Measurements from ENCODE around the gene ADGRL2.

DNA sequence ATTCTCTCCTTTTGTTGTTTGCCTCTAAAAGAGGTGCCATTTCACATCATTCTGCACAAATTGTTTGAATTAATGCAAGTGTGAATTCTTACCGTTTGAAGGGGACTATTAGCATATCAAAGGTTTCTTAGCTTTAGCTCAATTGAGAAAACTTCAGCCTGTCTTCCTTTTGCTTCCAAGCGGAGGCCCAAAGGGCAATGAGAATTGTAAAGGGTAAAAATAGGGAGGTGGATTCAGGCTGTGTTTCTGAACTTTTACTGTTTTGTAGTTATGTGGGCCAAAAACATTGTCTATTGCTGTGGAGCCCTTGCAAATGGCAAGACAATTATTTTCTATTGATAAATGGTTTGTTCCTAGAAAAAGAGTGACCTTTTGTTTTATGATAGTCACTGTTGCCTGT is 3.6 kb downstream of the ADGRL2 start:
- TF ChIP-seq, protein P1, sequence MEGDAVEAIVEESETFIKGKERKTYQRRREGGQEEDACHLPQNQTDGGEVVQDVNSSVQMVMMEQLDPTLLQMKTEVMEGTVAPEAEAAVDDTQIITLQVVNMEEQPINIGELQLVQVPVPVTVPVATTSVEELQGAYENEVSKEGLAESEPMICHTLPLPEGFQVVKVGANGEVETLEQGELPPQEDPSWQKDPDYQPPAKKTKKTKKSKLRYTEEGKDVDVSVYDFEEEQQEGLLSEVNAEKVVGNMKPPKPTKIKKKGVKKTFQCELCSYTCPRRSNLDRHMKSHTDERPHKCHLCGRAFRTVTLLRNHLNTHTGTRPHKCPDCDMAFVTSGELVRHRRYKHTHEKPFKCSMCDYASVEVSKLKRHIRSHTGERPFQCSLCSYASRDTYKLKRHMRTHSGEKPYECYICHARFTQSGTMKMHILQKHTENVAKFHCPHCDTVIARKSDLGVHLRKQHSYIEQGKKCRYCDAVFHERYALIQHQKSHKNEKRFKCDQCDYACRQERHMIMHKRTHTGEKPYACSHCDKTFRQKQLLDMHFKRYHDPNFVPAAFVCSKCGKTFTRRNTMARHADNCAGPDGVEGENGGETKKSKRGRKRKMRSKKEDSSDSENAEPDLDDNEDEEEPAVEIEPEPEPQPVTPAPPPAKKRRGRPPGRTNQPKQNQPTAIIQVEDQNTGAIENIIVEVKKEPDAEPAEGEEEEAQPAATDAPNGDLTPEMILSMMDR (IDR thresholded peaks at IDR 0.05) = no peak
- TF ChIP-seq POLR2AphosphoS5 (IDR thresholded peaks at IDR 0.05) = no peak

Measured in suprapubic skin (tissue), 3 donors.